Suprapubic skin (tissue), 4 donors: Measurements from ENCODE around the gene EEPD1.
"Not testable (repeated sequence)": the region's sequence is repeated elsewhere in the genome, so short reads cannot be mapped to it uniquely, and the experiment has no call there.

ENCODE experiments used
- CTCF ChIP-seq, 2 donors: fragments of 200-600 bp in 1 of 2; fragments of 450-650 bp in 1 of 2; sonication (generic) in 1 of 2; IDR thresholded peaks; one replicate each; pipeline ENCODE4 v1.5.1; 2016 to 2019; ENCODE audit warnings: antibody characterized with exemption in 2 of 2, mild to moderate bottlenecking in 1 of 2, moderate library complexity in 1 of 2
- EP300 ChIP-seq: sonication (generic); formaldehyde crosslinking; IDR thresholded peaks from one replicate; pipeline ENCODE4 v1.6.1; 2017; ENCODE audit warnings: antibody characterized with exemption
- POLR2A ChIP-seq, 2 donors: fragments of 450-650 bp; IDR thresholded peaks; one replicate each; pipeline ENCODE4 v1.6.1; 2017; ENCODE audit warnings: antibody characterized with exemption in 2 of 2, mild to moderate bottlenecking in 2 of 2, moderate library complexity in 2 of 2
- POLR2AphosphoS5 ChIP-seq, 3 donors: sonication (generic); formaldehyde crosslinking; IDR thresholded peaks; one replicate each; pipeline ENCODE4 v1.6.1; 2017; ENCODE audit warnings: antibody characterized with exemption in 3 of 3

DNA sequence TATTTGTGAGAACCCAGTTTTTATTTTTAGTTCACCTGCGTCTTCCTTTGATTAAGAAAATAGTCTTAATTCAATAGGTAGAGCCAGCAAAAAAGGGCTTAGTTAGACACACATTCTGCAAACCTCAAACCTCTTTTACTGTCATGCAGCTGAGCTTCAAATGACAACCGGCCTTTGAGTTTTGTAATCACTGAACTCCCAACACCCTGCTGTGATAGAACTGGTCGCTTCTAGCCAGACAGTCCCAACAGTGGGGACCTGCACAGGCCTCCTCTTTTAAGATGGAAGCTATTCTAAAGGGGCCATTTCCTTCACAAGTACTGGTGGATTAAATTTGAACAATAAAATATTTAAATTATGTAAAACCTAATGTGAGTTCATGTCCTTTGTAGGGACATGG is 90.3 kb downstream of the EEPD1 start:
- not testable (repeated sequence) for TF ChIP-seq CTCF (IDR thresholded peaks at IDR 0.05); POLR2AphosphoS5 (IDR thresholded peaks at IDR 0.05); POLR2A (IDR thresholded peaks at IDR 0.05); EP300
